Measurements from ENCODE around the gene SLC22A17. TPM values are rescaled to one million over a fixed set of nuclear protein-coding genes. Genes with fewer than 3 reads are reported as not detected.

SLC22A17 gene
- total and polyA plus RNA-seq, 2 experiments from 2014 or later: 44.4 to 62.9 TPM

- no peak for DNase-seq (ENCODE audit: low spot score)
These were observed 9.5 kb upstream of the SLC22A17 start for GRCh38 chr14:23362200-23362599.

GRCh38 chr14:23361763-23362162 is 9.1 kb upstream of the SLC22A17 start:
- TF ChIP-seq EZH2phosphoT487 (IDR thresholded peaks at IDR 0.05; ENCODE audit: low read depth, severe bottlenecking, unreplicated experiment) (no peak), EZH2 (IDR thresholded peaks at IDR 0.05; ENCODE audit: borderline replicate concordance) (no peak)
- TF ChIP-seq, protein P1, sequence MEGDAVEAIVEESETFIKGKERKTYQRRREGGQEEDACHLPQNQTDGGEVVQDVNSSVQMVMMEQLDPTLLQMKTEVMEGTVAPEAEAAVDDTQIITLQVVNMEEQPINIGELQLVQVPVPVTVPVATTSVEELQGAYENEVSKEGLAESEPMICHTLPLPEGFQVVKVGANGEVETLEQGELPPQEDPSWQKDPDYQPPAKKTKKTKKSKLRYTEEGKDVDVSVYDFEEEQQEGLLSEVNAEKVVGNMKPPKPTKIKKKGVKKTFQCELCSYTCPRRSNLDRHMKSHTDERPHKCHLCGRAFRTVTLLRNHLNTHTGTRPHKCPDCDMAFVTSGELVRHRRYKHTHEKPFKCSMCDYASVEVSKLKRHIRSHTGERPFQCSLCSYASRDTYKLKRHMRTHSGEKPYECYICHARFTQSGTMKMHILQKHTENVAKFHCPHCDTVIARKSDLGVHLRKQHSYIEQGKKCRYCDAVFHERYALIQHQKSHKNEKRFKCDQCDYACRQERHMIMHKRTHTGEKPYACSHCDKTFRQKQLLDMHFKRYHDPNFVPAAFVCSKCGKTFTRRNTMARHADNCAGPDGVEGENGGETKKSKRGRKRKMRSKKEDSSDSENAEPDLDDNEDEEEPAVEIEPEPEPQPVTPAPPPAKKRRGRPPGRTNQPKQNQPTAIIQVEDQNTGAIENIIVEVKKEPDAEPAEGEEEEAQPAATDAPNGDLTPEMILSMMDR (IDR thresholded peaks at IDR 0.05; ENCODE audit: poor library complexity): no peak
- DNase-seq (ENCODE audit: low spot score): no peak
- Histone ChIP-seq H3K4me1 (ENCODE audit: insufficient read depth) (peaks cover 8% of the 10 kb centered on the region), H3K36me3 (replicated peaks; ENCODE audit: insufficient read depth, low read depth) (no peaks in the 10 kb centered on the region), H3K9me2 (replicated peaks; ENCODE audit: insufficient read depth) (no peaks in the 10 kb centered on the region), H3K27me3 (no peaks in the 10 kb centered on the region), H3K9me3 (ENCODE audit: low read depth) (no peaks in the 10 kb centered on the region), H3K4me3 (no peak overlapping the region), H3K4me2 (no peak overlapping the region), H3K79me2 (peaks cover 45% of the 10 kb centered on the region), H2AFZ (no peak overlapping the region), H4K20me1 (ENCODE audit: insufficient read depth, poor library complexity, severe bottlenecking) (peaks cover 14% of the 10 kb centered on the region), H3K27ac (no peak overlapping the region)
- 87% methylated on average over 6 of the region's 6 CpGs for WGBS (ENCODE audit: low lambda C conversion rate, missing lambda C conversion rate)

More at GRCh38 chr14:23362200-23362599, 9.5 kb upstream of the SLC22A17 start:
- H3K4me2 ChIP-seq: no peak overlapping the region
- no peaks in the 10 kb centered on the region for H3K27me3 ChIP-seq
- no peak overlapping the region for H2AFZ ChIP-seq
- peaks cover 12% of the 10 kb centered on the region for H3K4me1 ChIP-seq (ENCODE audit: insufficient read depth)
- no peak overlapping the region for H3K4me3 ChIP-seq
- peaks cover 14% of the 10 kb centered on the region for H4K20me1 ChIP-seq (ENCODE audit: insufficient read depth, poor library complexity, severe bottlenecking)
- WGBS (ENCODE audit: low lambda C conversion rate, missing lambda C conversion rate): 77% methylated on average over 3 of the region's 3 CpGs
- no peaks in the 10 kb centered on the region for H3K9me2 ChIP-seq (replicated peaks; ENCODE audit: insufficient read depth)
- H3K27ac ChIP-seq: no peak overlapping the region
- TF ChIP-seq EZH2phosphoT487 (IDR thresholded peaks at IDR 0.05; ENCODE audit: low read depth, severe bottlenecking, unreplicated experiment) (no peak), EZH2 (IDR thresholded peaks at IDR 0.05; ENCODE audit: borderline replicate concordance) (no peak)
- TF ChIP-seq, protein P1 (IDR thresholded peaks at IDR 0.05; ENCODE audit: poor library complexity): peak; percentile 10
- no peaks in the 10 kb centered on the region for H3K9me3 ChIP-seq (ENCODE audit: low read depth)
- peaks cover 45% of the 10 kb centered on the region for H3K79me2 ChIP-seq
- no peaks in the 10 kb centered on the region for H3K36me3 ChIP-seq (replicated peaks; ENCODE audit: insufficient read depth, low read depth)

DNA sequence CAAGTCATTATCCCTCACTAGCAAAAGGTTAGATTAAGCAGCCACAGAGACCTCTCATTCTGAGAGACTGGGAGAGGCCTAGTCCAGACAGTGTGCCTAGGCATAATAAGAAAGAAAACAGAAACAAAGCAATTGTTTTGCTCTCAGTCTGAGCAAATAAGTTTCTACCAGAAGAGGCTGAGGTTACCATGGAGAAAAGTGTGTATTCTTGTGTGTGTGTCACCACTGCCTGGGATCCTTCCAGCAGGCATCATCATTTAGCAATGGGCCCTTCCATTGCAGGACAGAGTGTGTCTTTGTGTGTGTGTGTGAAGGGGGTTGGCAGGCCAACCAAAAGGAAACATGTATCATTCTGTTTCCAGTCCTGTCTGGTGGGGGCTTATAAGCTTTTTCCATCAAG is 8.6 kb upstream of the SLC22A17 start:
- no peak overlapping the region for H3K4me3 ChIP-seq

More for the DNA sequence above, 8.6 kb upstream of the SLC22A17 start:
- no peak for DNase-seq (ENCODE audit: low spot score)
- Histone ChIP-seq H3K4me2 (no peak overlapping the region), H3K4me1 (ENCODE audit: insufficient read depth) (peaks cover 7% of the 10 kb centered on the region), H3K9me3 (ENCODE audit: low read depth) (no peaks in the 10 kb centered on the region), H2AFZ (no peak overlapping the region), H3K79me2 (peaks cover 45% of the 10 kb centered on the region), H3K9me2 (replicated peaks; ENCODE audit: insufficient read depth) (no peaks in the 10 kb centered on the region), H3K27ac (no peak overlapping the region), H3K27me3 (no peaks in the 10 kb centered on the region), H4K20me1 (ENCODE audit: insufficient read depth, poor library complexity, severe bottlenecking) (peaks cover 14% of the 10 kb centered on the region), H3K36me3 (replicated peaks; ENCODE audit: insufficient read depth, low read depth) (no peaks in the 10 kb centered on the region)
- no peak for TF ChIP-seq EZH2phosphoT487 (IDR thresholded peaks at IDR 0.05; ENCODE audit: low read depth, severe bottlenecking, unreplicated experiment)
- TF ChIP-seq, protein P1 (IDR thresholded peaks at IDR 0.05; ENCODE audit: poor library complexity): no peak
- TF ChIP-seq EZH2 (IDR thresholded peaks at IDR 0.05; ENCODE audit: borderline replicate concordance): no peak

All from hepatocyte (in vitro differentiated cells).